ENCODE results near the gene CBX7. TPM values are rescaled to one million over a fixed set of nuclear protein-coding genes. Genes with fewer than 3 reads are reported as not detected.

Gene CBX7
- total RNA-seq, 4 donors from 2014 or later: 38.1 to 126 (median 56.3) TPM

- no peak for DNase-seq (ENCODE audit: low spot score in 2 of 2)
- no peak overlapping the region for H3K27ac ChIP-seq
- no peak overlapping the region for H3K4me3 ChIP-seq
- no peaks in the 10 kb centered on the region for H3K27me3 ChIP-seq
- no peaks in the 10 kb centered on the region for H3K9me3 ChIP-seq
- H3K36me3 ChIP-seq: peaks cover 65% of the 10 kb centered on the region
- TF ChIP-seq CTCF (IDR thresholded peaks at IDR 0.05) (no peak), EP300 (IDR thresholded peaks at IDR 0.05) (no peak), POLR2AphosphoS5 (IDR thresholded peaks at IDR 0.05) (no peak), POLR2A (IDR thresholded peaks at IDR 0.05) (no peak)
- WGBS: 82% methylated on average over 6 of the region's 35 CpGs
- peaks cover 9% of the 10 kb centered on the region for H3K4me1 ChIP-seq
Measured at GRCh38 chr22:39134366-39135091, 18.0 kb downstream of the CBX7 start.

GRCh38 chr22:39133871-39134270 is 18.6 kb downstream of the CBX7 start:
- H3K36me3 ChIP-seq: peaks cover 63% of the 10 kb centered on the region
- H3K27me3 ChIP-seq: no peaks in the 10 kb centered on the region
- TF ChIP-seq EP300 (IDR thresholded peaks at IDR 0.05): no peak
- TF ChIP-seq POLR2A (IDR thresholded peaks at IDR 0.05): no peak
- no peak for TF ChIP-seq POLR2AphosphoS5 (IDR thresholded peaks at IDR 0.05)
- no peak for TF ChIP-seq CTCF (IDR thresholded peaks at IDR 0.05)
- H3K4me3 ChIP-seq: no peak overlapping the region
- H3K9me3 ChIP-seq: no peaks in the 10 kb centered on the region
- no peak overlapping the region for H3K27ac ChIP-seq
- 95% methylated on average over 9 of the region's 17 CpGs for WGBS
- DNase-seq (ENCODE audit: low spot score in 2 of 2): no peak
- H3K4me1 ChIP-seq: peaks cover 9% of the 10 kb centered on the region

- H3K4me3 ChIP-seq: no peak overlapping the region
- H3K9me3 ChIP-seq: no peaks in the 10 kb centered on the region
- H3K4me1 ChIP-seq: peaks cover 9% of the 10 kb centered on the region
- H3K27ac ChIP-seq: no peak overlapping the region
- WGBS: 91% methylated on average over 14 of the region's 22 CpGs
- no peak for TF ChIP-seq POLR2A (IDR thresholded peaks at IDR 0.05)
- TF ChIP-seq POLR2AphosphoS5 (IDR thresholded peaks at IDR 0.05): no peak
- TF ChIP-seq CTCF (IDR thresholded peaks at IDR 0.05): no peak
- peaks cover 55% of the 10 kb centered on the region for H3K36me3 ChIP-seq
- no peaks in the 10 kb centered on the region for H3K27me3 ChIP-seq
- no peak for DNase-seq (ENCODE audit: low spot score in 2 of 2)
Measured at GRCh38 chr22:39132871-39133524, 19.5 kb downstream of the CBX7 start.

- H3K36me3 ChIP-seq: peaks cover 50% of the 10 kb centered on the region
- TF ChIP-seq CTCF (IDR thresholded peaks at IDR 0.05) (no peak), POLR2A (IDR thresholded peaks at IDR 0.05) (no peak), EP300 (IDR thresholded peaks at IDR 0.05) (no peak), POLR2AphosphoS5 (IDR thresholded peaks at IDR 0.05) (no peak)
- peaks cover 9% of the 10 kb centered on the region for H3K4me1 ChIP-seq
- 97% methylated on average over 5 of the region's 6 CpGs for WGBS
- DNase-seq (ENCODE audit: low spot score in 2 of 2): no peak
- H3K4me3 ChIP-seq: no peak overlapping the region
- no peak overlapping the region for H3K27ac ChIP-seq
- H3K9me3 ChIP-seq: no peaks in the 10 kb centered on the region
- no peaks in the 10 kb centered on the region for H3K27me3 ChIP-seq
Measured at GRCh38 chr22:39132281-39132680, 20.2 kb downstream of the CBX7 start.

Data from suprapubic skin (tissue), 4 donors.